H4 (cell line): Measurements from ENCODE around the gene OR6C70. TPM values are rescaled to one million over a fixed set of nuclear protein-coding genes. Genes with fewer than 3 reads are reported as not detected.
"Not testable (repeated sequence)": the region's sequence is repeated elsewhere in the genome, so short reads cannot be mapped to it uniquely, and the experiment has no call there.

Experiments
- DNase-seq: peaks from one replicate; pipeline ENCODE4 v3.0.0-alpha.2; 2015; ENCODE audit warnings: low spot score
- total RNA-seq: library from RNA; depleted of rRNA; stranded (reverse); fragments of >200 nt; shearing (Covaris generic); gene quantifications from 2 replicates; pipeline ENCODE4 v1.2.3, GENCODE V29; 2014; rRNA removed

OR6C70 gene
- total RNA-seq: not detected in 2 replicates

DNA sequence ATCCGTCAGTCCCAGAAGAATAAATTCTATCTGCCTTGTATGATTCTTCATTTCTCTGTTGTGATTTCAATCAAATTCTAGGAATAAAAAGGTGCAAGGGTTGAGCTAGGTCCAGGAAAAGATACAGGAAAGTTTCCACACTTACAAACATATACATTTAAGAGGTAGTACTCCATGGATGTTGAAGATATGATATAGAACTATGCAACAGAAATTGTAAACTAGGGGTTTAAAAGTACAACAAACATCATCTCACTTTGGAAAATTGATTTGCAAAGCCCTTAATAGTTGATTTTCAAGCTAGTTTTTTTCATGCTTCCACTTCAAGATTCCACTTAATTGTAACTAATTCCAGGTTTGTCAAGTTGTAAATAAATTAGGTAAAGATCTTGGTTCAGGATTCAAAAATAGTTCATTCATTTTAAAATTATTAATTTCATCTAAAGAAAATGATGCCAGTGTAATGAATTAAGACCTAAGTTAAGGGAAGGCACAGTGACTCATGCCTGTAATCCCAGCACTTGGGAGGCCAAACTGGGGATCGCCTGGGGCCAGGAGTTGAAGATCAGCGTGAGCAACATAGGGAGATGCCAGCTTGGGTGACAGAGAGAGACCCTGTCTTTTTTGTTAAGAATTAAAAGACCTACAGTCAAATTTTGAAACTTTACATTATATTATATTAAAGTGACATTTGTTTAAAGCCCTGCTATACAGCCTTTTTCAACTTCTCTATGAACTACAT lies at the start of gene OR6C70:
TSS of gene OR6C70 (minus strand) at position 51 of the 742 bp plus-strand sequence. CDS start at position 51, 0 bp downstream.
- DNase-seq: peak; percentile 12

DNA sequence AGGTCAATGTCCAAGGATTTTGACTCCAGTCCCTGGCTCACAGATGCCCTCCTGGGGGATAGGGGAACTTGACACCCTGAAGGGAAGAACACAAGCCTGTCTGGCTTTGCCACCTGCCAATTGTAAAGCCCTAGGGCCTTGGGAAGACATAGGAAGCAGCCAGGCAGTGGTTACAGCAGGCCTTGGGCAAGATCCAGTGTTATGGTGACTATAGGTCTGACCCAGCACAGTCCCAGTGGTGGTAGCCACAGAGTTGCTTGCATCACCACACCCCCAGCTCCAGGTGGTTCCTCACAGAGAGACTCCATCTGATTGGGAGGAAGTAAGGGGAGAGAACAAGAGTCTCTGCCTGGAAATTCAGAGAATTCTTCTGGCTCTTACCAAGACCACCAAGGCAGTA lies 46.5 kb upstream of the OR6C70 start:
- DNase-seq: no peak

GRCh38 chr12:55515696-55516095 lies 45.8 kb upstream of the OR6C70 start:
- no peak for DNase-seq

GRCh38 chr12:55501601-55502000 lies 31.7 kb upstream of the OR6C70 start:
- no peak for DNase-seq

DNA sequence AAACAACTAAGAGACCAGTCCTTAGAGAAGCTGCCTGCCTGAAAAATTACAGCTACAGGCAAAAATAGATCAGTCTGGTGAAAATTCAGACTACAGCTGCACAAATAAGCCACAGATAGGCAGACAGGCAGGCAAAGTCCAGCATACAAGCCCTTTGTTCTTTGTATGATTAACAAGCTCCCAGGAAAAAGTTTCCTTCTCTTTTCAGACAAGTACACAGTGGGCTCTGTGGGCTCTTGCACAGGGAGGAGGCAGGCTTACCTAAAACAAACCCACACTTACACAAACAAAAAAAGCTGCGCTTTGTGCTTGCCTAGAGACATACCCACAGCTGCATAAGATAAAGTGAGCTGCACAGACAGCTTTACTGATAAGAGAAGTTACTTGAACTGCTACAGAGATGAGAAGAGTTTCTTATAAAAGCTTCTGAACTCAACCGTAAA lies 29.9 kb upstream of the OR6C70 start:
- DNase-seq: no peak

DNA sequence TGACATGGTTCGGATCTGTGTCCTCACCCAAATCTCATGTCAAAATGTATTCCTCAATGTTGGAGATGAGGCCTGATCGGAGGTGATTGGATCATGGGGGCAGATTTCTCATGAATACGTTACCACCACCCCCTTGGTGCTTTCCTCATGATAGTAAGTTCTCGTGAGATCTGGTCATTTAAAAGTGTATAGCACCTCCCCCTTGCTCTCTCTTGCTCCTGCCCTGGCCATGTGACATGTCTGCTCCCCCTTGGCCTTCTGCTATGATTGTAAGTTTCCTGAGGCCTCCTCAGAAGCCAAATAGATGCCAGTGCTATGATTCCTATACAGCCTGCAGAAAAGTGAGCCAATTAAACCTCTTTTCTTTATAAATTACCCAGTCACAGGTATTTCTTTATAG lies 29.3 kb upstream of the OR6C70 start:
- DNase-seq: no peak

GRCh38 chr12:55495490-55495889 lies 25.6 kb upstream of the OR6C70 start:
- DNase-seq: no peak

- DNase-seq: no peak
Observed at GRCh38 chr12:55492078-55492477, 22.1 kb upstream of the OR6C70 start, which contains the start of gene OR6C68. Gene OR6C68 (plus strand): TSS chr12:55492378. CDS start chr12:55492378, 0 bp downstream.

DNA sequence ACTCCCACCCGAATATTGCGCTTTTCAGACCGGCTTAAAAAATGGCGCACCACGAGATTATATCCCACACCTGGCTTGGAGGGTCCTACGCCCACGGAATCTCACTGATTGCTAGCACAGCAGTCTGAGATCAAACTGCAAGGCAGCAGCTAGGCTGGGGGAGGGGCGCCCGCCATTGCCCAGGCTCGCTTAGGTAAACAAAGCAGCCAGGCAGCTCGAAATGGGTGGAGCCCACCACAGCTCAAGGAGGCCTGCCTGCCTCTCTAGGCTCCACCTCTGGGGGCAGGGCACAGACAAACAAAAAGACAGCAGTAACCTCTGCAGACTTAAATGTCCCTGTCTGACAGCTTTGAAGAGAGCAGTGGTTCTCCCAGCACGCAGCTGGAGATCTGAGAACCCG lies 14.3 kb upstream of the OR6C70 start:
- DNase-seq: not testable (repeated sequence)

DNA sequence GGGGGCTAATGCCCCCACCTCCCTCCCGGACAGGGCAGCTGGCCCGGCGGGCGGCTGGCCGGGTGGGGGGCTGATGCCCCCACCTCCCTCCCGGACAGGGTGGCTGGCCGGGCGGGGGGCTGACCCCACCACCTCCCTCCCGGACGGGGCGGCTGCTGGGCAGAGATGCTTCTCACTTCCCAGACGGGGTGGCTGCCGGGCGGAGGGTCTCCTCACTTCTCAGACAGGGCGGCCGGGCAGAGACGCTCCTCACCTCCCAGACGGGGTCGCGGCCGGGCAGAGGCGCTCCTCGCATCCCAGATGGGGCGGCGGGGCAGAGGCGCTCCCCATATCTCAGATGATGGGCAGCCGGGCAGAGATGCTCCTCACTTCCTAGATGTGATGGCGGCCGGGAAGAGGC lies 9.2 kb upstream of the OR6C70 start:
- DNase-seq: not testable (repeated sequence)

GRCh38 chr12:55472264-55472663 lies 2.3 kb upstream of the OR6C70 start:
- no peak for DNase-seq

DNA sequence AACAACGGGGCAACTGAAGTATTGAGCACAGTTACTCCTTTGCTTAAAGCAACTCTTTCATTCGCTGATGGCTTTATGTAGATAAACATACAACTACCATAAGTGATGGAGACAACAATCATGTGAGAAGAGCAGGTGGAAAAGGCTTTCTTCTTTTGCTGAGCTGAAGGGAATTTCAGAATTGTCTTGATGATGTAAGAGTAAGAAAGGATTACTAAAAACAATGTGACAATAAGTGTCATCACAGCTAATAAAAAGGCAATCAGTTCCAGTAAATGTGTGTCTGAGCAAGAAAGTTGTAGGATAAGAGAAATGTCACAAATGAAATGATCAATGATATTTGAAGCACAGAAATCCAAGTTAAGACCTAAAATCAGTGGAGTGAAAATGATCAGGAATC lies 647 bp downstream of the OR6C70 start:
- DNase-seq: no peak

DNA sequence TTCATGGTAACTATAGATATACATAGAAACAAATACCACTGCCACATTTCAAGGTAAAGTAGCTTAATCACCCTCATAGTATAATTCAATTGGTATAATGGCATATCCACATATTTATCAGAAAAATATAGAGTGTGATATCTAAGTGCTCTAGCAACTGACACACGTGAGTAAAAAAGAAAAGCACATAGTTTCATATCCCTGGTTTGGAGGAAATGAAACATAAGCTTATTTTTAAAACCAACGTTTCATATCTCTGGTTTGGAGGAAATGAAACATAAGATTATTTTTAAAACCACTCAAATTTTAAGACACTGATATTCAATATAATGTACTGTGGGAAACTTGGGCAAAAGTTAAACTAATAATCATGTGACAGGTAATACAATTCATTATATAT lies 2.1 kb downstream of the OR6C70 start:
- no peak for DNase-seq

GRCh38 chr12:55464926-55465325 lies 5.0 kb downstream of the OR6C70 start:
- DNase-seq: not testable (repeated sequence)

DNA sequence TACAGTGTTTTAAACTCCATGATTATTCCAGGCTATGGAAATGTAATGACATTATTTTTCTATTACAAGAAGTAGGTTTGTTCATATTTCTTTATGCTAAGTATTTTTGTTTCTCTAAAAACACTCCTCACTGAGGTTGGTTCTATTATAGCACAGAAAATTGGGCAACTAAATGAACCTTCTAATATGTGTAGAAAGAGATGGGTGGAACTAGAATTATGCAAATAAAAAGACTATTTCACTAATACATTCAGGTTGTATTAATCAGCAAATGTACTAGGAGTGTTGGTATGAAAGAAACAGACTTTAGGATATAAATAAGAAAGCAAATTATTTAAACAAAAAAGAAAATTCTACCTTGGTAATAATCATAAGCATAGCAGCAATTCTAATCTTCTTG lies 21.1 kb downstream of the OR6C70 start:
- DNase-seq: no peak

GRCh38 chr12:55446326-55446725 lies 23.6 kb downstream of the OR6C70 start:
- no peak for DNase-seq

DNA sequence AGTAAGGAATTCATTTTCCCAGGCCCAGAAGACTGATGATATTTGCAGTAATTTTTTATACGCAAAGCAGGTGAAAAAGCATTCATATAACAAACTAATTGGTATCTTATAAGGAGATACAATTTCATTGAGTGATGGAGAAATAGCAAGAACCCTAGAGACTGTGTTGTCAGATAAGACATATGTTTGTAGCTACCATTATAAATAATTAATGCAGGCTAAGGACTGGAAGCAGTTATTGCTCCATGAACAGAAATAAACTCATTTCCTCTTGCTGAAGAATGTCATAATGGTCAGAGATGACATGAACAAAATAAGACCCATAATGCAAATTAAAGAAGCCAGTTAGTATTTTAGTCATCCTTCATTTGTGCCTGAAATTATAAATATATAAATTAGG lies 24.6 kb downstream of the OR6C70 start:
- no peak for DNase-seq

GRCh38 chr12:55443776-55444175 lies 26.2 kb downstream of the OR6C70 start, which contains the start of gene OR6C2:
Gene OR6C2 (plus strand): TSS chr12:55444076. CDS start chr12:55452214, 8,138 bp downstream.
- no peak for DNase-seq

DNA sequence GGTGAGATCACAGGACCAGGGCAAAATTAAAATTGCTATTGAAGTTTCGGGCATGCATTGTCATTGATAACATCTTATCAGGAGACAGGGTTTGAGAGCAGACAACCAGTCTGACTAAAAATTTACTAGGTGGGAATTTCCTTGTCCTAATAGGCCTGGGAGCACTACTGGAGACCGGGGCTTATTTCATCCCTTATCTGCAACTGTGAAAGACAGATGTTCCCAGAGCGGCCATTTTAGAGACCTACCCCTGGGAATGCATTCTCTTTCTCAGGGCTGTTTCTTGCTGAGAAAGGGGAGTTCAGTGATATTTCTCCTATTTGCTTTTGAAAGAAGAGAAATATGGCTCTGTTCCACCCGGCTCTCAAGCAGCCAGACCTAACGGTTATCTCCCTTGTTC lies 28.7 kb downstream of the OR6C70 start:
- DNase-seq: not testable (repeated sequence)

DNA sequence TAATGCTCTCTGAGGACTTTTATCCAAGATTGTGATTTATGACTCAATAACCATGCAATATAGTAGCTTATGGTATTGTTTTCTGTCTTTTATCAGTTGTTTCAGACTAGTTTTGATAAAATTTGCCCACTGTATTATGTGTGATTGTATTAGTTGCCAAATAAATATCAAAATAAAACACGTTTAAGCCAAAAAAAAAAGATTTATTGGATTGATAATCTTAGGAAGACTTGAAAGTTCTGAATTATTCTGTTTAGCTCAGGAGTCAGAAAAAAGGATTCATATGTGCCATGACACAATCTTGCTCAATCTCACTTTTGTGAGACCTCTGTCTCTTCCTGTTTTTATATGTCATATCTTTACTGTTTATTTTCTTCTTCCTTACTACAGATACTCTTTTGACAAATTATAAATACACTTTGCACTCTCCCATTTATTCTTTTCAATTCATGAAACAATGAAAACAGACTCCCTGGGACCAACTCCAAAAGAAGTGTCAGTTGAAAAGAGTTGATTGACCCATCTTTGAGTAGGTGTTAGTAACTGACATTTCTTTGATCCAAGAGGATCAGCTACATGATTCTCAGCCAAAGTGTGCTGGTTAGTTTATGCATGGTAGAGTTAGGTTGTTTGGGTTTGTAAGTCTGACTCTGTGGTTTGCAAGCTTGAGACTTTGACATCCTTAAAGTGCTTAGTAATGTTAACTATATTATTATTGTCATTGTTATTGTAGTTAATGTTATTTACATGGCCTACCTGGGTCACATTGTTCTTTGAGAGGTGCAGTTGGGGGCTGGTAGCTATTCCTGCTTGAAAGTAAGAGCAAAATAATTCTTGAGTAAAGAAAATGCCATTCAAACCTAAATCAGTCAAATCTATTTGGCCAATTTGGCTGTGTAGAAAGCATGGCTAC lies 41.4 kb downstream of the OR6C70 start:
- no peak for DNase-seq

- DNase-seq: no peak
Observed at GRCh38 chr12:55425954-55426353, 44.0 kb downstream of the OR6C70 start, which contains the start of gene OR6C76. Gene OR6C76 (plus strand): TSS chr12:55426254. CDS start chr12:55426254, 0 bp downstream.

GRCh38 chr12:55420307-55420962 lies 49.5 kb downstream of the OR6C70 start:
- DNase-seq: no peak
